BLaER1 (cell line): ENCODE results near the gene PRUNE2.
A peak's percentile ranks its signal among the peaks of the same experiment; 100 is the strongest.

Experiments used
- H3K27ac ChIP-seq: shearing (Covaris generic); formaldehyde crosslinking; 2 replicates; pipeline ENCODE4 v1.8.1; 2022
- H3K27me3 ChIP-seq: shearing (Covaris generic); formaldehyde crosslinking; 2 replicates; pipeline ENCODE4 v1.8.1; 2022
- H3K36me3 ChIP-seq: shearing (Covaris generic); formaldehyde crosslinking; 2 replicates; pipeline ENCODE4 v1.8.1; 2022
- H3K4me1 ChIP-seq: shearing (Covaris generic); formaldehyde crosslinking; 2 replicates; pipeline ENCODE4 v1.8.1; 2022
- H3K4me2 ChIP-seq: shearing (Covaris generic); formaldehyde crosslinking; 2 replicates; pipeline ENCODE4 v1.8.1; 2022
- H3K4me3 ChIP-seq: shearing (Covaris generic); formaldehyde crosslinking; 2 replicates; pipeline ENCODE4 v1.8.1; 2022
- H3K9ac ChIP-seq: shearing (Covaris generic); formaldehyde crosslinking; 2 replicates; pipeline ENCODE4 v1.8.1; 2022
- H3K9me3 ChIP-seq: shearing (Covaris generic); formaldehyde crosslinking; 2 replicates; pipeline ENCODE4 v1.8.1; 2022
- H4K20me1 ChIP-seq: shearing (Covaris generic); formaldehyde crosslinking; 2 replicates; pipeline ENCODE4 v1.8.1; 2022
- Cebpa-rat ChIP-seq: shearing (Covaris generic); IDR thresholded peaks from 2 replicates; pipeline ENCODE4 v1.8.1; 2022

Gene PRUNE2

GRCh38 chr9:76575761-76576160 lies 330.2 kb downstream of the PRUNE2 start:
- H3K9me3 ChIP-seq, result peaks cover 14% of the 10 kb centered on the region
- TF ChIP-seq Cebpa-rat, result no peak
- H4K20me1 ChIP-seq, result no peaks in the 10 kb centered on the region
- H3K4me2 ChIP-seq, result no peak overlapping the region
- no peak overlapping the region for H3K9ac ChIP-seq
- H3K36me3 ChIP-seq, result no peaks in the 10 kb centered on the region
- no peak overlapping the region for H3K27ac ChIP-seq
- peaks cover 21% of the 10 kb centered on the region; the same call in 1 of the 2 replicates for H3K27me3 ChIP-seq
- H3K4me3 ChIP-seq, result no peak overlapping the region
- H3K4me1 ChIP-seq, result peaks cover 18% of the 10 kb centered on the region; the same call in 1 of the 2 replicates

DNA sequence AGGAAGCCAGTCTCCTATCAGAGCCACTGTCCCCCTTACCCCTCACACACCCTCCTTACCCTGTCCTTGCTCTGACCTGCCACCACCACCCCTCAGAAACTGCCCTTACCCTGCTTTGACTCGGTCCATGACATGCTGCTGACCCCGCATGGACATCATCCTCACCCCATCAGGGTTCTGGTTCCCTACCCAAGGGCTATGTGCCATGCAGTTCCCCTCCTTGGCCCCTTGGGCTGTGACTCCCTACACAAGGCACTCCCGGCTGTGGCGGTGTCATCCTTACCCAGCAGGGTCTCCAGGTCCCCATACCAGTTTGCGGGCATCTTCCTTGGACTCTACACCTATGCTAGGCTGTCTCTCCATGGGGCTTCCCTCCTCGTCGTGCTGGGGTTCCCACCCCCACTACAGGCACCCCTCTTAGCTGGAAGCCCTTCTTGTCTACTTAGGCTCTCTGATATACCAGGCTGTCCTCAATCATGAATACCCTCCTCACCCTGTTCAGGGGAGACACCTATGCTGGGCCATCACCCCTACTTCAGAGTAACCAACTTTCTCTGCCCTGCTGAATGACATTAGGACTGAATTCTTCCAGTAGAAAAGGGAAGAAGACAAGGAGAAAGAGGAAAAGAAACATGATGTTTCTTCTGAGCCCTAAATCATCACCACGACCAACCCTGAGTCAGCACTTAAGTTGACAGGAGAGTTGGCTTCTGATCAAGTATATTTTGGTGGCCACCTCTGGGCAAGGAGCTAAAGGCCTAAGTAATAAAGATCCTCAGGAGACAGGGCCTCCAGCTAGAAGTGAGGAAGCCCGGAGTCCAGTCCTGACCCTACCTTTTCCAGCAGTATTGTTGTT lies 331.8 kb downstream of the PRUNE2 start:
- Histone ChIP-seq H3K36me3 (no peaks in the 10 kb centered on the region), H3K4me2 (no peak overlapping the region), H3K9me3 (peaks cover 27% of the 10 kb centered on the region), H3K27me3 (peaks cover 22% of the 10 kb centered on the region; the same call in 1 of the 2 replicates), H3K4me1 (peaks cover 5% of the 10 kb centered on the region; the same call in 1 of the 2 replicates), H3K27ac (no peak overlapping the region), H4K20me1 (no peaks in the 10 kb centered on the region), H3K9ac (no peak overlapping the region), H3K4me3 (no peak overlapping the region)
- no peak for TF ChIP-seq Cebpa-rat

DNA sequence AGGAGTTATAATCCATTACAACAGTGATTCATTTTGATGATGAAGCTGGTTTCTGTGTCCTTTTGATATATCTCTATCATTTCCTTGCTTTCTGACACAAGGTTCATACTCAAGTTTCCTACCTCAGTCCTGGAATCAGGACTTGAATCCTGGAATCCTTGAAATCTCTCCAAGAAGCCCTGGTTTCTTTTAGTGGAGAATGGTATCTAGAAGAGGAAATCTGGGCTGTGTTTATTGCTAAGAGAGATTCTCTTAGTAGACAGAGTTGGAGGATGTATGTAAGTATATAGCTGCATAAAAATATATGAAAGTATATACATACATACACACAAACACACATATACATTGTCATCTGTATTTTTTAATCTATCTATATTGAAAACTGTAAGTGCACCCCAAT lies 332.5 kb downstream of the PRUNE2 start:
- Histone ChIP-seq H3K27me3 (peaks cover 22% of the 10 kb centered on the region; the same call in 1 of the 2 replicates), H3K9ac (no peak overlapping the region), H3K9me3 (peaks cover 27% of the 10 kb centered on the region), H3K27ac (no peak overlapping the region), H3K4me1 (peaks cover 5% of the 10 kb centered on the region; the same call in 1 of the 2 replicates), H4K20me1 (no peaks in the 10 kb centered on the region), H3K4me2 (no peak overlapping the region), H3K4me3 (no peak overlapping the region), H3K36me3 (no peaks in the 10 kb centered on the region)
- TF ChIP-seq Cebpa-rat, result no peak

- no peak for TF ChIP-seq Cebpa-rat
- Histone ChIP-seq H3K9ac (no peak overlapping the region), H3K9me3 (peaks cover 24% of the 10 kb centered on the region), H3K27ac (no peak overlapping the region), H4K20me1 (no peaks in the 10 kb centered on the region), H3K4me3 (no peak overlapping the region), H3K27me3 (peaks cover 22% of the 10 kb centered on the region; the same call in 1 of the 2 replicates), H3K4me1 (peaks cover 5% of the 10 kb centered on the region; the same call in 1 of the 2 replicates), H3K36me3 (no peaks in the 10 kb centered on the region), H3K4me2 (no peak overlapping the region)
Measured at GRCh38 chr9:76572151-76572550, 333.8 kb downstream of the PRUNE2 start.

GRCh38 chr9:76571743-76572146 lies 334.2 kb downstream of the PRUNE2 start:
- H3K4me1 ChIP-seq, result peaks cover 5% of the 10 kb centered on the region; the same call in 1 of the 2 replicates
- H3K36me3 ChIP-seq, result no peaks in the 10 kb centered on the region
- H3K9me3 ChIP-seq, result peaks cover 23% of the 10 kb centered on the region
- no peak overlapping the region for H3K9ac ChIP-seq
- H4K20me1 ChIP-seq, result no peaks in the 10 kb centered on the region
- peak overlapping the region; percentile 43 for H3K4me2 ChIP-seq
- H3K27me3 ChIP-seq, result peaks cover 22% of the 10 kb centered on the region; the same call in 1 of the 2 replicates
- TF ChIP-seq Cebpa-rat, result no peak
- H3K27ac ChIP-seq, result no peak overlapping the region
- H3K4me3 ChIP-seq, result peak overlapping the region; percentile 41; the same call in 1 of the 2 replicates

- Histone ChIP-seq H3K27ac (no peak overlapping the region), H3K36me3 (no peaks in the 10 kb centered on the region), H3K4me2 (peak overlapping the region; percentile 43), H3K27me3 (peaks cover 22% of the 10 kb centered on the region; the same call in 1 of the 2 replicates), H3K9me3 (peaks cover 23% of the 10 kb centered on the region), H3K4me1 (peaks cover 2% of the 10 kb centered on the region; the same call in 1 of the 2 replicates), H3K9ac (no peak overlapping the region), H3K4me3 (peak overlapping the region; percentile 41; the same call in 1 of the 2 replicates), H4K20me1 (no peaks in the 10 kb centered on the region)
- no peak for TF ChIP-seq Cebpa-rat
Measured at GRCh38 chr9:76571288-76571687, 334.6 kb downstream of the PRUNE2 start.

GRCh38 chr9:76570826-76571225 lies 335.1 kb downstream of the PRUNE2 start:
- H3K4me1 ChIP-seq, result no peaks in the 10 kb centered on the region
- no peak overlapping the region for H3K4me3 ChIP-seq
- no peak for TF ChIP-seq Cebpa-rat
- no peak overlapping the region for H3K9ac ChIP-seq
- H3K9me3 ChIP-seq, result peaks cover 23% of the 10 kb centered on the region
- no peak overlapping the region for H3K4me2 ChIP-seq
- H3K27me3 ChIP-seq, result peaks cover 22% of the 10 kb centered on the region; the same call in 1 of the 2 replicates
- no peak overlapping the region for H3K27ac ChIP-seq
- no peaks in the 10 kb centered on the region for H3K36me3 ChIP-seq
- H4K20me1 ChIP-seq, result no peaks in the 10 kb centered on the region

- no peak for TF ChIP-seq Cebpa-rat
- no peak overlapping the region for H3K27ac ChIP-seq
- H4K20me1 ChIP-seq, result no peaks in the 10 kb centered on the region
- H3K36me3 ChIP-seq, result no peaks in the 10 kb centered on the region
- peaks cover 14% of the 10 kb centered on the region; the same call in 1 of the 2 replicates for H3K27me3 ChIP-seq
- H3K9ac ChIP-seq, result no peak overlapping the region
- no peak overlapping the region for H3K4me2 ChIP-seq
- peaks cover 23% of the 10 kb centered on the region for H3K9me3 ChIP-seq
- H3K4me3 ChIP-seq, result no peak overlapping the region
- H3K4me1 ChIP-seq, result peaks cover 13% of the 10 kb centered on the region
Measured at GRCh38 chr9:76567086-76567485, 338.8 kb downstream of the PRUNE2 start.

- Histone ChIP-seq H3K27ac (no peak overlapping the region), H3K4me3 (no peak overlapping the region), H3K36me3 (no peaks in the 10 kb centered on the region), H3K9ac (no peak overlapping the region), H3K27me3 (no peaks in the 10 kb centered on the region), H4K20me1 (no peaks in the 10 kb centered on the region), H3K9me3 (no peaks in the 10 kb centered on the region), H3K4me1 (peaks cover 41% of the 10 kb centered on the region), H3K4me2 (no peak overlapping the region)
- TF ChIP-seq Cebpa-rat, result no peak
Measured at GRCh38 chr9:76564297-76564696, 341.6 kb downstream of the PRUNE2 start.

- Histone ChIP-seq H3K9ac (no peak overlapping the region), H3K27ac (0 out of 2 replicates have a peak overlapping the region, but pooled peaks have one; percentile 4)
Measured at GRCh38 chr9:76562511-76562911, 343.4 kb downstream of the PRUNE2 start.

More at GRCh38 chr9:76562511-76562911, 343.4 kb downstream of the PRUNE2 start:
- peaks cover 46% of the 10 kb centered on the region for H3K4me1 ChIP-seq
- peaks cover 7% of the 10 kb centered on the region for H3K9me3 ChIP-seq
- H4K20me1 ChIP-seq, result no peaks in the 10 kb centered on the region
- H3K27me3 ChIP-seq, result no peaks in the 10 kb centered on the region
- H3K4me3 ChIP-seq, result no peak overlapping the region
- H3K4me2 ChIP-seq, result peak overlapping the region; percentile 61
- H3K36me3 ChIP-seq, result no peaks in the 10 kb centered on the region
- no peak for TF ChIP-seq Cebpa-rat
